DMS53 treated with DMSO at 0.1 percent for 48 hours (cell line): ENCODE measurements around the gene TEPSIN.

Experiments used
- DNase-seq: peaks from one replicate; lab custom pipeline; 2025; ENCODE audit not compliant: unreplicated experiment; lab: John Stamatoyannopoulos, UW

TEPSIN gene

GRCh38 chr17:81270279-81270678, 31.4 kb upstream of the TEPSIN start:
- no peak for DNase-seq

- DNase-seq, result no peak
These were observed 28.7 kb upstream of the TEPSIN start for GRCh38 chr17:81267390-81268067.

- no peak for DNase-seq
These were observed 26.7 kb upstream of the TEPSIN start for GRCh38 chr17:81265576-81265975.

GRCh38 chr17:81264640-81265039, 25.8 kb upstream of the TEPSIN start:
- no peak for DNase-seq

- DNase-seq, result no peak
These were observed 24.7 kb upstream of the TEPSIN start for GRCh38 chr17:81263371-81264181.

GRCh38 chr17:81261582-81262336, 22.9 kb upstream of the TEPSIN start:
- no peak for DNase-seq

- no peak for DNase-seq
These were observed 22.2 kb upstream of the TEPSIN start for GRCh38 chr17:81261096-81261495.

- DNase-seq, result no peak
These were observed 21.8 kb upstream of the TEPSIN start for GRCh38 chr17:81260641-81261040.

- no peak for DNase-seq
These were observed 21.3 kb upstream of the TEPSIN start for GRCh38 chr17:81260171-81260570.

GRCh38 chr17:81259058-81259605, 20.3 kb upstream of the TEPSIN start:
- no peak for DNase-seq

- DNase-seq, result no peak
These were observed 19.4 kb upstream of the TEPSIN start for GRCh38 chr17:81258292-81258691.

GRCh38 chr17:81257533-81257932, 18.7 kb upstream of the TEPSIN start:
- no peak for DNase-seq

GRCh38 chr17:81256616-81257015, 17.8 kb upstream of the TEPSIN start:
- no peak for DNase-seq

GRCh38 chr17:81254955-81255717, 16.3 kb upstream of the TEPSIN start:
- DNase-seq, result no peak

GRCh38 chr17:81253358-81254131, 14.7 kb upstream of the TEPSIN start:
- DNase-seq, result no peak

- no peak for DNase-seq
These were observed 14.1 kb upstream of the TEPSIN start for GRCh38 chr17:81252987-81253329.

- no peak for DNase-seq
These were observed 13.6 kb upstream of the TEPSIN start for GRCh38 chr17:81252326-81252986.

- DNase-seq, result no peak
These were observed 12.9 kb upstream of the TEPSIN start for GRCh38 chr17:81251709-81252301.

GRCh38 chr17:81251094-81251708, 12.3 kb upstream of the TEPSIN start:
- no peak for DNase-seq
